Thyroid gland (tissue), 4 donors: ENCODE measurements around the gene GPX7. TPM values are rescaled to one million over a fixed set of nuclear protein-coding genes. Genes with fewer than 3 reads are reported as not detected.

Source experiments
- DNase-seq, 2 donors: peaks; one replicate each; pipeline ENCODE4 v3.0.0-alpha.2; 2019
- H3K27ac ChIP-seq, 3 donors: fragments of 200-600 bp; sonication (generic); 1 replicate in 2 of 3; 2 replicates in 1 of 3; pipeline ENCODE4 v1.5.1; 2016 to 2019; ENCODE audit warnings: mild to moderate bottlenecking in 1 of 3, moderate library complexity in 1 of 3
- H3K27me3 ChIP-seq: fragments of 200-600 bp; sonication (generic); one replicate; pipeline ENCODE4 v1.5.1; 2019
- H3K36me3 ChIP-seq, 2 donors: fragments of 200-600 bp; sonication (generic); one replicate each; pipeline ENCODE4 v1.5.1; 2016 to 2019
- H3K4me1 ChIP-seq, 2 donors: fragments of 200-600 bp; sonication (generic); one replicate each; pipeline ENCODE4 v1.5.1; 2017 to 2019
- H3K4me3 ChIP-seq, 3 donors: fragments of 200-600 bp; sonication (generic); replicated peaks in 1 of 3; 1 replicate in 2 of 3; 2 replicates in 1 of 3; pipeline ENCODE4 v1.5.1; 2016; ENCODE audit warnings: mild to moderate bottlenecking in 1 of 3
- H3K9me3 ChIP-seq: fragments of 200-600 bp; sonication (generic); one replicate; pipeline ENCODE4 v1.5.1; 2017
- CTCF ChIP-seq, 6 experiments: fragments of 200-600 bp in 3 of 6; fragments of 450-650 bp in 3 of 6; sonication (generic) in 3 of 6; IDR thresholded peaks; one replicate each; pipeline ENCODE4 v1.5.1; 2016 to 2019; ENCODE audit warnings: antibody characterized with exemption in 6 of 6, mild to moderate bottlenecking in 2 of 6, inconsistent platforms in 1 of 6, moderate library complexity in 1 of 6
- POLR2A ChIP-seq, 2 donors: fragments of 450-650 bp; IDR thresholded peaks; one replicate each; pipeline ENCODE4 v1.6.1; 2017; ENCODE audit warnings: antibody characterized with exemption in 2 of 2, mild to moderate bottlenecking in 2 of 2, moderate library complexity in 1 of 2
- WGBS, 2 donors: methylation state at CpG; one replicate each; pipeline ENCODE4 v1.1.5; 2017; 5-methylcytosine and 5-hydroxymethylcytosine counted together
- intact Hi-C: fragments of 100-400 bp; cut with DNase I; formaldehyde crosslinking; loops from one replicate; pipeline ENCODE4 v1.15.1; 2023
- total RNA-seq, 4 donors: library from RNA; depleted of rRNA; stranded (reverse); fragments of >200 nt; gene quantifications; one replicate each; pipeline ENCODE4 v1.2.3, GENCODE V29; 2016

Gene GPX7
- total RNA-seq, 4 donors from 2014 or later: 15.7 to 77.9 (median 32.1) TPM

GRCh38 chr1:52636721-52637695, 34.8 kb downstream of the GPX7 start:
- 67 to 77% methylated on average over 11 of the region's 11 CpGs for WGBS, 2 donors

GRCh38 chr1:52637946-52638345, 35.8 kb downstream of the GPX7 start:
- no peaks in the 10 kb centered on the region for H3K36me3 ChIP-seq
- TF ChIP-seq CTCF (IDR thresholded peaks at IDR 0.05) (no peak), POLR2A (IDR thresholded peaks at IDR 0.05) (no peak)
- H3K9me3 ChIP-seq: no peaks in the 10 kb centered on the region
- no peaks in the 10 kb centered on the region for H3K27me3 ChIP-seq
- peaks cover 0 to 7% of the 10 kb centered on the region in 2 donors for H3K4me1 ChIP-seq
- H3K27ac ChIP-seq: no peak overlapping the region
- 84 to 89% methylated on average over 4 of the region's 4 CpGs for WGBS, 2 donors
- intact Hi-C loops: no loop called here
- H3K4me3 ChIP-seq: no peak overlapping the region
- no peak for DNase-seq

More at GRCh38 chr1:52636721-52637695, 34.8 kb downstream of the GPX7 start:
- Histone ChIP-seq H3K36me3 (no peaks in the 10 kb centered on the region), H3K4me3 (no peak overlapping the region), H3K27ac (no peak overlapping the region), H3K27me3 (no peaks in the 10 kb centered on the region), H3K9me3 (no peaks in the 10 kb centered on the region), H3K4me1 (peaks cover 0 to 13% of the 10 kb centered on the region in 2 donors)
- TF ChIP-seq POLR2A (IDR thresholded peaks at IDR 0.05) (no peak), CTCF (IDR thresholded peaks at IDR 0.05) (no peak)
- intact Hi-C loops: no loop called here
- DNase-seq: no peak

DNA sequence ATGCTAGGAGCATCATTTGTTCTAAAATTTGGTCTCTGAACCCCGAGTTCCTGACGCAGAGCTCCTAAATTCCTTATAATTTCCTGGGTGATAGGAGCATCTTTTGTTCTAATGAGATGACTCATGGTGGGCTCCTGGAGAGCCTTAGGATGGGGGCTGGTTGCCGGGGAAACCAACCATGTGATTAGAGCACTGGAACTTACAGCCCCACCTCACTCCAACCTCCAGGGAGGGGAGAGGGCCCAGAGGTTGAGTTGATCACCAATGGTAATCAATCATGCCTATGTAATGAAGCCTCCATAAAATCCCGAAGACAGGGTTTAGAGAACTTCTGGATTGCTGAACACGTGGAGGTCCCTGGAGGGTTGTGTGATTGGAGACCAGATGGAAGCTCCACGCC, 38.5 kb downstream of the GPX7 start:
- TF ChIP-seq CTCF (IDR thresholded peaks at IDR 0.05) (no peak), POLR2A (IDR thresholded peaks at IDR 0.05) (no peak)
- H3K9me3 ChIP-seq: no peaks in the 10 kb centered on the region
- H3K27me3 ChIP-seq: no peaks in the 10 kb centered on the region
- no peak overlapping the region for H3K4me3 ChIP-seq
- no peaks in the 10 kb centered on the region for H3K36me3 ChIP-seq
- 82 to 88% methylated on average over 6 of the region's 6 CpGs for WGBS, 2 donors
- no peak overlapping the region for H3K27ac ChIP-seq
- DNase-seq: no peak
- intact Hi-C loops: no loop called here
- no peaks in the 10 kb centered on the region for H3K4me1 ChIP-seq

- H3K4me1 ChIP-seq: no peaks in the 10 kb centered on the region
- WGBS, 2 donors: 87 to 89% methylated on average over 4 of the region's 4 CpGs
- TF ChIP-seq CTCF (IDR thresholded peaks at IDR 0.05) (no peak), POLR2A (IDR thresholded peaks at IDR 0.05) (no peak)
- no peak for DNase-seq
- no peaks in the 10 kb centered on the region for H3K36me3 ChIP-seq
- H3K27ac ChIP-seq: no peak overlapping the region
- no peak overlapping the region for H3K4me3 ChIP-seq
- H3K27me3 ChIP-seq: no peaks in the 10 kb centered on the region
- no peaks in the 10 kb centered on the region for H3K9me3 ChIP-seq
- intact Hi-C loops: no loop called here
Observed at GRCh38 chr1:52641307-52641706, 39.1 kb downstream of the GPX7 start.

- Histone ChIP-seq H3K9me3 (no peaks in the 10 kb centered on the region), H3K27me3 (no peaks in the 10 kb centered on the region), H3K4me3 (no peak overlapping the region), H3K4me1 (no peaks in the 10 kb centered on the region), H3K36me3 (no peaks in the 10 kb centered on the region), H3K27ac (peak overlapping the region; percentile 66 to 78 (median 75))
- intact Hi-C loops: no loop called here
- 18 to 40% methylated on average over 6 of the region's 6 CpGs for WGBS, 2 donors
- peak; percentile 84 to 88 for DNase-seq
- TF ChIP-seq POLR2A (IDR thresholded peaks at IDR 0.05): peak in 1 of 2 donors; percentile 30
- peak in 1 of 6 experiments; percentile 32 for TF ChIP-seq CTCF (IDR thresholded peaks at IDR 0.05)
Observed at GRCh38 chr1:52645261-52645660, 43.1 kb downstream of the GPX7 start.
